GM10266 (cell line): ENCODE data around the gene CSGALNACT2.

Source experiments
- DNase-seq: peaks from one replicate; pipeline ENCODE4 v3.0.0; 2012; ENCODE audit errors: extremely low spot score
- TF ChIP-seq, protein P1 (sequence below): IDR thresholded peaks from 2 replicates; pipeline ENCODE4 v1.5.1; 2012; ENCODE audit warnings: mild to moderate bottlenecking, low read depth; ENCODE audit not compliant: control insufficient read depth, insufficient read depth; ENCODE audit errors: missing control alignments

CSGALNACT2 gene

DNA sequence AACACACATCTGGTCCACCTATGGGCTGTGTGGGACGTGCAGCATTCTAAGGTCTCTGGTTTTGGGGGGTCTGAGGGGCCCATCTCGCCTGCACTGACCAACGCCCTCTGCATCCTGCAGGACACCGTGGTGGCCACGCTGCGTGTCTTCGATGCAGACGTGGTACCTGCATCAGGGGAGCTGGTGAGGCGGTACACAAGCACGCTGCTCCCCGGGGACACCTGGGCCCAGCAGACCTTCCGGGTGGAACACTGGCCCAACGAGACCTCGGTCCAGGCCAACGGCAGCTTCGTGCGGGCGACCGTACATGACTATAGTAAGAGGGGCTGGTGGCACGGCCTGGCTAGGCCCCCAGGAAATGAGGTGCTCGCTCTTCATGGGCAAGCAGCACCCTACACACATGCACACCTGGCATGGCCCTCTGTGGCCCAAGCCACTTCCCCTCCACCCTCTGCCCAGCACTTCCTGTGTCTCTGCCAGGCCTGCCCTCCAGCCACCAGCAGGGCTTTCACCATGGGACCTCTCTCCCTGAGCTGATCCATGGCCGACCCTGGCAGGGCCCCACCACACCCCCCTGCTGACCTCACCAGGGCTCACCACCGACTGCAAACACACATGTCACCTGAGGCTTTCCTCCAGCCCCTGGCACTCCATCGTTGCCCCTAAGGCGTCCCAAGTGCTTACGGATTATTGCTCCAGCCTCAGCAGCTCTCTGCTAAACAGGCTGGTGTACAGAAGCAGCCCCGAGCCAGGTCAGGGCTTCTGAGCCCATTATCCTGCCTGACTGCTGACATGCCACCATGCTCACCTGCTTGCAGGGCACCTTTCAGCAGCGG lies 31.8 kb upstream of the CSGALNACT2 start:
- TF ChIP-seq, protein P1, sequence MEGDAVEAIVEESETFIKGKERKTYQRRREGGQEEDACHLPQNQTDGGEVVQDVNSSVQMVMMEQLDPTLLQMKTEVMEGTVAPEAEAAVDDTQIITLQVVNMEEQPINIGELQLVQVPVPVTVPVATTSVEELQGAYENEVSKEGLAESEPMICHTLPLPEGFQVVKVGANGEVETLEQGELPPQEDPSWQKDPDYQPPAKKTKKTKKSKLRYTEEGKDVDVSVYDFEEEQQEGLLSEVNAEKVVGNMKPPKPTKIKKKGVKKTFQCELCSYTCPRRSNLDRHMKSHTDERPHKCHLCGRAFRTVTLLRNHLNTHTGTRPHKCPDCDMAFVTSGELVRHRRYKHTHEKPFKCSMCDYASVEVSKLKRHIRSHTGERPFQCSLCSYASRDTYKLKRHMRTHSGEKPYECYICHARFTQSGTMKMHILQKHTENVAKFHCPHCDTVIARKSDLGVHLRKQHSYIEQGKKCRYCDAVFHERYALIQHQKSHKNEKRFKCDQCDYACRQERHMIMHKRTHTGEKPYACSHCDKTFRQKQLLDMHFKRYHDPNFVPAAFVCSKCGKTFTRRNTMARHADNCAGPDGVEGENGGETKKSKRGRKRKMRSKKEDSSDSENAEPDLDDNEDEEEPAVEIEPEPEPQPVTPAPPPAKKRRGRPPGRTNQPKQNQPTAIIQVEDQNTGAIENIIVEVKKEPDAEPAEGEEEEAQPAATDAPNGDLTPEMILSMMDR, result no peak
- no peak for DNase-seq

DNA sequence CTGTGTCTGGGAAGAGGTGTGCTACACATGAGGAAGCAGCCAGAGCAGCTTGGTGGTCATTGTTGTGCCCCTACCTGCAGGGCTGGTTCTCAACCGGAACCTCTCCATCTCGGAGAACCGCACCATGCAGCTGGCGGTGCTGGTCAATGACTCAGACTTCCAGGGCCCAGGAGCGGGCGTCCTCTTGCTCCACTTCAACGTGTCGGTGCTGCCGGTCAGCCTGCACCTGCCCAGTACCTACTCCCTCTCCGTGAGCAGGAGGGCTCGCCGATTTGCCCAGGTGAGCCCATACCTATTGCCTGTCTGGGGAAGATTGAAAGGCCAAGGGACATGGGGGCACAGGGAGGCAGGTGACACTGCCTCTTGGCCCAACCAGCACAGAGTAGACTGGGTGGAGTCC lies 29.3 kb upstream of the CSGALNACT2 start:
- TF ChIP-seq, protein P1, result no peak
- DNase-seq, result no peak

DNA sequence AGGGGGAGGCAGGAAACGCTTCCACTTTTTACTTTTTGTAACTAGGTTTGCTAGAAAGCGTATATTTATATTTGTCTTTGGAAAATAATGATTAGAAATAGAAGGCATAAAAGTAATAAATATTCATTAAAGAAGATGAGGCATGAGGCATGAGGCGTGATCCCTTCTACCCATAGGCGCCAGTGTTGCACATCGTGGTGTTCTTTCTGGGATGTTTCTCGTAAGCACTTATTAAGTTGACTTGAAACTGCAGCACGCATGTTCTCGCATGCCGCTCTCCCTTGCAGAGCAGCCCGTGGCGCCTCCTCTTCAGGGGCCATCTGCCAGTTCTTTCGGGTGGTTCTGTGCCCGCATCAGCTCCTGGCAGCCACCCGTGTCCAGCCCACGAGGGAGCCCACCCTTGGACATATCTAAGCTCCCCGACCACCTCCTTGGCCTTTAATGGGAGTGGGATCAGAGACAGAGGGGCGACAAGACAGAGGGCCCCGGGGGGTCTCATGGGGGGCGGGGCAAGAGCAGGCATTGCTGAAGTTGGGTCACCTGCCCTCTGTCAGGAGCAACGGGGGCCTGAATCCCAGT lies 28.5 kb upstream of the CSGALNACT2 start:
- DNase-seq, result no peak
- TF ChIP-seq, protein P1, result no peak

DNA sequence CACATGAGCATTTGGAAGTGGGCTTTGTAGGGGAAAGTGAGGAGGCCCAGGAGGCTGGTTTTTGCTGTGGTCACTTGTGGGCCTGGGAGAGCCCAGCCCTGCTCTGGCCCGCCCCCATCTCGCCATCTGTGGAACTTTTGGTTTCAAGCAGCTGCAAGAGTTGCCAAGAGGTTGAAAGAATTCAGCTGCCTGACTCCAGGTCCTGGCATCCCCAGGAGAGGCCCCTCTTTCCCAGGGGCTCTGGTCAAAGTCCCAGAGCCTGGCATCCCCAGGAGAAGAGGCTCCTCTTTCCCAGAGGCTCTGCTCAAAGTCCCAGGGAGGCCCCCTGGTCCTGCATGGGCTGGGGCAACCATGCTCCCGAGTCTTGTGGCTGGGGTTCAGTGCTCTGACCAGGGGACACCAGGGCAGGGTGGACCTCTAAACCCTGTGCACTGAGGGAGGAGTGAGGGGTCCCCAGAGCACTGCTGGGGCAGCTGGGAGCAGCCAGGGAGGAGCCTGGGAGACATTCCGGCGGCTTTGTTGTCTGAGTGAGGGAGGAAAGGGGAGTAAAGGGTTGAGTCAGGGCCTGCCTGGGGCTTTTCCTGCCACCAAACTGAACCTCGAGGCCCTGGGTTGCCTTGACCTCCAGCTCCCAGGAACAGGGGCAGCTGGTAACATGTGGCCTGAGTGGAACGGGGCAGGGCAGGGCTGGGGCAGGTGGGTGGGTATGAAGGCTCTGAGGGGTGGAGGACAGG lies 27.7 kb upstream of the CSGALNACT2 start:
- TF ChIP-seq, protein P1, result no peak
- no peak for DNase-seq

DNA sequence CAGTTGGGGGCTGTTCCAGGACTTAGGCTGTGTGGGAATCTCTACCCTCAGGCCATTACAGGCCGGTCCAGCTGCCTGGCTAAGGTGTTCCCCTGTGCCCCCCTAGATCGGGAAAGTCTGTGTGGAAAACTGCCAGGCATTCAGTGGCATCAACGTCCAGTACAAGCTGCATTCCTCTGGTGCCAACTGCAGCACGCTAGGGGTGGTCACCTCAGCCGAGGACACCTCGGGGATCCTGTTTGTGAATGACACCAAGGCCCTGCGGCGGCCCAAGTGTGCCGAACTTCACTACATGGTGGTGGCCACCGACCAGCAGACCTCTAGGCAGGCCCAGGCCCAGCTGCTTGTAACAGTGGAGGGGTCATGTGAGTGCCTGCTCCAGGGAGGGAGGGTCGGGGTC lies 27.1 kb upstream of the CSGALNACT2 start:
- no peak for DNase-seq
- TF ChIP-seq, protein P1, result no peak

DNA sequence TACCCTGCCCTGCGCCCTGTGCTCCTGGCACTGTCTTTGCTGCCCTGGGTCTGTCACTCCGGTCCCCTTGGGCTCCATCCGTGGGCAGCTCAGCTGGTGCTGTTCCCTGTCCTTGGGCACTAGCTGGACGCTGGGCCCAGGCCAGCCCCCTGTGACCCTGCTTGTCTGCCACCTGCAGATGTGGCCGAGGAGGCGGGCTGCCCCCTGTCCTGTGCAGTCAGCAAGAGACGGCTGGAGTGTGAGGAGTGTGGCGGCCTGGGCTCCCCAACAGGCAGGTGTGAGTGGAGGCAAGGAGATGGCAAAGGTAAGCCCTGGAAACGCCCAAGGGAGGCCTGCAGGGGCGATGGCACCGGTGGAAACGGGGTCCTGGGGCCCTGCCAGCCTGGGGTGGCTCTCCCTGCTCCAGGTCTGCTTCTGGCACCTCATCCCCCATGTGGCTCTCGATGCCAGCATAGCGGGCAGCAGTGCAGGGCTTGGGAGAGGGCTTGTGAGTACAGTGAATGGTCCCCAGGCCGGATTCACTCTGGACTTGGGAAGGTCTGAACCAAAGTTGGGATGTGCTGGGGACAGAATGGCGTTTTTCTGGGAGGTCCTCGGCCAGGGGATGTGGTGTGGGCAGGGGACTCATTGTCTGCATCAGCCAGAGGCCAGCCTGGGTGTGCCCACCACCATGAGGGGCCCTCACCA lies 26.2 kb upstream of the CSGALNACT2 start:
- no peak for DNase-seq
- TF ChIP-seq, protein P1, result no peak
